Mononuclear cell (primary cell): ENCODE data around the gene BBX. TPM values are rescaled to one million over a fixed set of nuclear protein-coding genes. Genes with fewer than 3 reads are reported as not detected.

ENCODE experiments used
- H3K27me3 ChIP-seq: 2 replicates; pipeline ENCODE4 v1.6.0; 2011; ENCODE audit warnings: low read length, control low read depth; ENCODE audit not compliant: insufficient read depth
- H3K4me1 ChIP-seq: 2 replicates; pipeline ENCODE4 v1.5.1; 2011; ENCODE audit warnings: mild to moderate bottlenecking, low read length, control low read depth; ENCODE audit not compliant: insufficient read depth
- H3K4me3 ChIP-seq: 2 replicates; pipeline ENCODE4 v1.5.1; 2011; ENCODE audit warnings: mild to moderate bottlenecking, low read length, moderate library complexity
- H3K9me3 ChIP-seq: 2 replicates; pipeline ENCODE4 v1.5.1; 2011; ENCODE audit warnings: low read depth, mild to moderate bottlenecking, control low read depth, low read length
- total RNA-seq: library from RNA; depleted of rRNA; stranded (reverse); fragments of >200 nt; gene quantifications from one replicate; pipeline ENCODE4 v1.2.3, GENCODE V29; 2012

BBX gene
- total RNA-seq, 1 donor: 126 TPM

DNA sequence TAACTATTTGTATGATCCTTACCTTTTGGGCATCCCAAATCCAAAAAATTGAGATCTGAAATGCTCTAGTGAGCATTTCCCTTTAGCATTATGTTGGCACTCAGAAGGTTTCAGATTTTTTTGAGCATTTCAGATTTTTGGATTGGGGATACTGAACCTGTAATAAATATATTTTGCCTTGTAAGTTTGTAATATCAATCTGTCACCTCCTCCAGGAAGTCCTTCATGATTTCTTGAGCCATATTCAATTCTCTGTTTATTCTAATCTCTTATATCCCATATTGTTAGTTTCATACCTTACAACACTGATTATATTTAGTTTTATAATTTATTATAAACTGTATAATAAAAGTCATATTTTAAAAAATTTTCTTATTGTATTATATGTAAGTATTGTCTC lies 215.2 kb downstream of the BBX start:
- H3K4me3 ChIP-seq: no peak overlapping the region
- H3K9me3 ChIP-seq: no peaks in the 10 kb centered on the region
- no peaks in the 10 kb centered on the region for H3K27me3 ChIP-seq
- H3K4me1 ChIP-seq: no peaks in the 10 kb centered on the region

DNA sequence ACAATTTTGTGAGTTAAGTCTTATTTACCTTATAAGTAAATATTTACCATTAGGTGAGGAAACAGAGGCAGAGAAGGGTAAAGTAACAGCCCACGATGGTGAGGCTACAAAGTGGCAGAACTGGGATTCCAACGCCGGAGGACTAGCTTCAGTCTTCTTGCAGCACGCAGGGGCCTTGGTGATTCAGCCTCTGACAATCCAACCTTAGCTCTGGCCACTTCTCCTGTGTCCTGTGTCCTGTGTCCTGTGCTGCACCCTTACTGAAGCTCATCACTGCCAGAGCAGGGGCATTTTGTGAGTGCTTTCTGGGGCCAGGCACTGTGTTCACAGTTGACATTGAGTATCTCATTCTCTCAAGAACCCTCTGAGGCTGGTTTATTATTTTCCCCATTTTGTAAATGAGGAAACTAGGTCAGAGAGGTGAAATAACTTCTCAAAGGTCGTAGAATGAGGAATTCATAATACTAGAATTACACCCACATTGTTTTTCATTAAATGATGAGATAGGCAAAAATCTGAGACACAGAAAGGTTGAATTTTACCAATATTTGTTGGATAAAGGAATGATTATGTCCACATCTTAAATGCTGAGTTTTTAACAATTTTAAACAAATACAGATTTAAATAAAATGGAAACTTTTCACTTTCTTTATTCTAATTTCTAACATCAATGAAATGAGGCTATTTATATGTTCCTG lies 215.9 kb downstream of the BBX start:
- H3K4me3 ChIP-seq: no peak overlapping the region
- no peaks in the 10 kb centered on the region for H3K9me3 ChIP-seq
- no peaks in the 10 kb centered on the region for H3K4me1 ChIP-seq
- no peaks in the 10 kb centered on the region for H3K27me3 ChIP-seq

DNA sequence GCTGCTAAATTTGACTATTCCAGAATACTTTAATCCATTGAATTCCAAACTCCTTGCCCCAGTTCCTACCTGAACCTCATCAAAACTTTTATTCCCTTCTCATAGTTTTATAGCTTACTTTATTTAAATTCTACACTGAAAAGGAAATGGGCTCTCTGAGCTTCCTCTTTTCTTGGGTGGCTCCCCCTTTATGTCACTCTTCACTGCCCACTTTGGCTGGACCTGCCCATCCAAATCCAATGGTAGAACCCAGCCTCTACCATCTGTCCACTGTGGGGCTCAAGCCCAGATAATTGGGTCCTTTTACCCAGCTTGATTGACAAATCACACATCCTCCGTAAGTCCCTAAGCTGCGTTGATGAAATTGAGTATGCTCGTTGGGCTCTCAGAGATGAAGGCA lies 216.5 kb downstream of the BBX start:
- H3K4me3 ChIP-seq: no peak overlapping the region
- H3K9me3 ChIP-seq: no peaks in the 10 kb centered on the region
- H3K27me3 ChIP-seq: no peaks in the 10 kb centered on the region
- H3K4me1 ChIP-seq: no peaks in the 10 kb centered on the region

DNA sequence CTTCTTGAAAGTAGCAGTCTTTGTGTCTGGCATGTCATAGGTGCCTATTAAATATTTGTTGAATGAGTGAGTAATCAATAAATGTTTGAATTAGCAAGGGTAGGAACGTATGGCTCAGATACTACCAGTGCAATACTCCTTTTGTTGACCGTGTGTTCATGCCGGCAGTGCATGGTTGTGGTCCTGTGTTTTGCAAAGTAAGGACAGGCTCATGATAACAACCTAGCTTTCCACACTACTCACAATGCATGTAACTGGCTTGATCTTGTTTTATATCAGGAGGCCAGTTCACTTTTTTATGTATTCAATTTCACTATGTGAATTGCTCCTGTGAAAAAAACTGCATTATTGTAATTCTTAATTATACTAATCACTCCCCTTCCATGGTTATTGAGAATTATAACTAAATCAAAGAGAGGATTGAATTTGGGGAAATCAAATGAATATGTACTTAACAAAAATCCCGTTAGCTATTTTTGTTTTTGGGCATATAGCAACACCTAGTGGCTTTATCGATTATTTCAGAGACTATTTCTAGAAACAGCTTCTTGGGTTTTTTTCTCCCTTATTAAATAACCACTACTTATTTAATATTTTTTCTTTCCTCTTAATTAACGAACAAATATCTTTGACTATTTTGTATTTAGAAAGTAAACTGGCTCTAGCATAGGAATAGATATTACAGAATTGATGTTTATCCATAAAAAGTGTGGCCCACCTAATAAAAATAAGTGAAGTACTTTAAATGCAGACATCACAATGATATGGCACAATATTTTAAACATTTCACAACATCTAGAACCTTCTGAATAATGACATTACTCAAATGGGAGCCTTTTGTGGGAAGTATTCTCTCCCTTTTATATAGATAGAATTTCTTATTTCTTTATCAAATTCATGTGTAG lies 218.5 kb downstream of the BBX start:
- no peaks in the 10 kb centered on the region for H3K4me1 ChIP-seq
- no peak overlapping the region for H3K4me3 ChIP-seq

DNA sequence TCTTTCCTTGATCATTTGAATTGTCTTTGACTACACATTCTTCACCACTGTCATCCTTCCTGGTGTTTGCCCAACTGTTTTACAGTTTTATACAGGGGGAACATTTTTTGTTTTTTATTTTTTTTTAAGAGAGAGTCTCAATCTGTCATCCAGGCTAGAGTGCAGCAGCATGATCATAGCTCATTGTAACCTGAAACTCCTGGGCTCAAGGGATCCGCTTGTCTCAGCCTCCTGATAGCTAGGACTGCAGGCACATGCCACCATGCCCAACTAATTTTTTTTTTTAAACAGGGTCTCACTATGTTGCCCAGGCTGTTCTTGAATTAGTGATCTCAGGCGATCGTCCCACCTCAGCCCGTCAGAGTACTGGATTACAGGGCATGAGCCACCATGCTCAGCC lies 222.6 kb downstream of the BBX start:
- no peak overlapping the region for H3K4me3 ChIP-seq
- no peaks in the 10 kb centered on the region for H3K9me3 ChIP-seq
- H3K4me1 ChIP-seq: no peaks in the 10 kb centered on the region
- H3K27me3 ChIP-seq: no peaks in the 10 kb centered on the region

More for the DNA sequence above, 218.5 kb downstream of the BBX start:
- H3K27me3 ChIP-seq: no peaks in the 10 kb centered on the region
- no peaks in the 10 kb centered on the region for H3K9me3 ChIP-seq

DNA sequence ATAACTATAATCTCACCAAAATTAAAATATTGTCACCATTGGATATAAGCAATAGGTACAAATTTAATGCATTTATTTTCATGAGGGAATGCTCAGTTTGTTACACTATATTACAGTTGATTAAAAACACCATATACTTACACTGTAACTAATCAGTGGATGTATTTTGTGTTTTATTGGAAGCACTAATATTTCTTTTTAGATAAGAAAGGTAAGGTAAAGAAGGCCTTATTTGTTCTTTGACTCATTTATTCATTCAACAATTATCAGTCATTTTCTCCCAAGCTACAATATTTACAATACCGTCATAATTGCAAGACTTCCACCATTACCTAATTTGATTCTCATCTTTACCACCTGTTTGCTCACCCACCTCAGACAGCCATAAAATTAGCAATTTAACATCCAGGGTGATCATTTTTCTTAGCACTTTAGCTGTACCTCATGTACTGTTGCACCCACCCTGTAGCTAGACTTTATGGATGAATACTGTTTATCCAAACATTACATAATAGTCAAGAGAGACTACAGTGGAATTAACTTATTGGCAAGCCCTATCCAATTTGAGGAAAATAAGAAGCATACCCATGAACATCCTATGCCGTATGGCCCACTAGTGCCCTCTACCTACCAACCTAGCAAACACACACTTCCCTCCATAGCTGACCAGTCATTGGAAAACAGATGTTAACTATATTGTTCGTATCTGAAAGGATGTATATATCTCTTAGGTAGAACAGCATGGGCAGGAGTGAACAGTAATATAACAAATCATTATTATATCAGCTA lies 229.6 kb downstream of the BBX start:
- Histone ChIP-seq H3K4me3 (no peak overlapping the region), H3K9me3 (no peaks in the 10 kb centered on the region), H3K27me3 (no peaks in the 10 kb centered on the region), H3K4me1 (no peaks in the 10 kb centered on the region)

DNA sequence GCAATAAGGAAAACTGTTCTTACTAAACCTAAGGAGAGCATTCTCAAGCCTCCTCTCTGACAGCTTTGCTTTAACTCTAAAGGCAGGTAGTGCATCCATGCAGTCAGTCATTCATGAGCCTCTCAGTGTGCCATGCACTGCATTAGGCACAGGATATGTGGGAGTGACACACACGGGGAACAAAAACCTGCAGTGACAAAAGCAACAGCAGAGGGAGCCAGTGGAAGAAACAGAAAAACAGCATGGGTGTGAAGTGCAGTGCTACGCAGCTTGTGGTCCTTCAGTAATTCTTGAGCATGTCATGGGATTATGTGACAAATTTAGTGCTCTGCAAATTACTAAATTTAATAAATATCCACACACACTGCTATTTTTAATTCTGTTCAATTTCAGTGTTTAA lies 230.7 kb downstream of the BBX start:
- no peak overlapping the region for H3K4me3 ChIP-seq
- H3K4me1 ChIP-seq: no peaks in the 10 kb centered on the region
- H3K27me3 ChIP-seq: no peaks in the 10 kb centered on the region
- H3K9me3 ChIP-seq: no peaks in the 10 kb centered on the region

DNA sequence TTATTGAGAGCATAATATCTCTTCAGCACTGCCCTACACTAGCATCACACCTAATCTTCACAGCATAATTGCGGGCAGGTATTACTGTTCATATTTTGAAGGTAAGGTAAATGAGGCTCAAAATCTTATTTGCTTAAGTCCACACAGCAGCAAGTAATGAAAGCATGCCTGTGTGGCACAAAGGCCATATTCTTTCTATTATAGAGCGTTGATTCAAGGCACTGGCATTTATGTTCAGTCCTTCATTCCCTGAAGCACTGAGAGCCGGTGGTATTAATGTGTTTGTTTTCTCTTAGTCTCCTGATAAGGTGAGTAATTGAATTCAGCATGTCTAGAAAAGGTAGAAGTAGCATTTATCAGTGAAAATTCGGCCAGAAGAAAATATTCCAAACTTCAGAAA lies 231.2 kb downstream of the BBX start:
- Histone ChIP-seq H3K4me1 (no peaks in the 10 kb centered on the region), H3K4me3 (no peak overlapping the region), H3K9me3 (no peaks in the 10 kb centered on the region), H3K27me3 (no peaks in the 10 kb centered on the region)

DNA sequence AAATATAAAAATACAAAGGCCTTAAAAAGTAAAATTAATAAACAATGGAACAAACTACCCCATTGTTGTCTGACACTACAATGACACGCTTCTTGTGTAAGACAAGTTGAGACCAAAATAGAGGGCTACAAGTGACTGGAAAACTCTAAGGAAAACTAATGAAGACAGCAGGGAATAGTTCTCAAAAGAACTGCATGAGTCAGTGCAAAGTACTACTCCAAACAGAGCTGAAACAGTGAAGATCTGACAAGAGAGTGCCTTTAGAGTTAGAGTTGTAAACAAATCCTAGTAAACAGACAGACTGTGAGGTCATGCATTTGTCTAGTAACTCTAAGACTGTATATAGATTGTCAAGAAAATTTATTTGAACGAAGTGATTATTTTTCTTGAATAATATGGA lies 233.9 kb downstream of the BBX start:
- Histone ChIP-seq H3K4me1 (no peaks in the 10 kb centered on the region), H3K9me3 (no peaks in the 10 kb centered on the region), H3K27me3 (no peaks in the 10 kb centered on the region), H3K4me3 (no peak overlapping the region)

DNA sequence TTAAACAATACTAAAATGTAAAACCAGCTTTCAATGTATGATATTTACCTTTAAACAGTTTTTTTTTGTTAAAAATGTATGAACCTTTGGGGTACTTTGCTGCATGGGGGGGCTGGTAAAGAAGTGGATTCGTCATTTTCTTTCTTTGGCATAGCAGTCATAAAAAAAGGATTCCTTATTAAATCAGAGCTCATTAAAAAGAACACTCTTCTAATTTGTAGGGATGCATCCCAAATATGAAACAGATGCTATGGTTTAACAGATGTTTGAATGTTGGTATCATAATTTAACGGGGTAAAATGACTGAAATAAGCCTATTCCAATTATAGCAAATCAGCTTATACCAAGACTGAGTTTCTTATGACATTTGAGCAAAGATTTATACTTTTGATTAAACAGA lies 234.4 kb downstream of the BBX start:
- Histone ChIP-seq H3K9me3 (no peaks in the 10 kb centered on the region), H3K4me1 (no peaks in the 10 kb centered on the region), H3K4me3 (no peak overlapping the region), H3K27me3 (no peaks in the 10 kb centered on the region)

DNA sequence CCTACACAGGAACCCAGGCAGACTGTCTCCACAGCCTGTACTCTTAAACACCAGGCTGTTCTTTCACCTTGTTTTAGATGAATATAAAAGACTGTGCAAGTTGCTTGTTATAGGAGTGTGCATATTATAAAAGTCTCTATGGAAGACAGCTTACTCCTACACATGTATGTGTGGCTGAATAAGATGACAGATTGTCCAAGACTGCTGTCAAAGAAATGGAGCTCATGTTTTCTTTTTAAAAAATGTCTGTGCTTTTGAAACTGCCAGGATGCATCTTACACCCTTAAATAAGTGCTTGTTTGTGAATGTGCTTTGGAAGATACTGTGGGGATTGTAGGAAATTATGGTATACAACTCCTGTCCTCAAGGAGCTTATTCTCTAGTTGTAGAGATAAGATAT lies 237.4 kb downstream of the BBX start:
- Histone ChIP-seq H3K4me1 (no peaks in the 10 kb centered on the region), H3K4me3 (no peak overlapping the region), H3K27me3 (no peaks in the 10 kb centered on the region), H3K9me3 (no peaks in the 10 kb centered on the region)

DNA sequence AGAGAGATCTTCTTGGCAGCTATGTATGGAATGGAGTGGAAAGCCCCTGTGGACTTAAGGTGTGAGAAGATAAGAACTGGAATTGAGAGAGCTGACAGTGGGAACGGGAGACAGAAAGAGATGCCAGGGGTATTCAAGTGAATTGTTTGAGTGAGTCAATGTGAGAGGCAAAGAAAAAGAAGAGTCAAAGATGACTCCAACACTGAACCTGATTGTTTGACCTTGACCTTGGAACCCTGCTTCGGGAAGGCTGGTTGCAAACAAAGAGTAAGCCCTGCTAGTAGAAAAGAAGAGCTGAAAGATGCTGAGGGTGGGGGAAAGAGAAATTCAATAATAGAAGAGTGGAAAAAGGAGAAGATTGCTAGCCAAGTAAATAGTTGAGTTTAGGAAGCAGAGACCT lies 238.6 kb downstream of the BBX start:
- Histone ChIP-seq H3K4me1 (no peaks in the 10 kb centered on the region), H3K4me3 (no peak overlapping the region), H3K27me3 (no peaks in the 10 kb centered on the region), H3K9me3 (no peaks in the 10 kb centered on the region)

DNA sequence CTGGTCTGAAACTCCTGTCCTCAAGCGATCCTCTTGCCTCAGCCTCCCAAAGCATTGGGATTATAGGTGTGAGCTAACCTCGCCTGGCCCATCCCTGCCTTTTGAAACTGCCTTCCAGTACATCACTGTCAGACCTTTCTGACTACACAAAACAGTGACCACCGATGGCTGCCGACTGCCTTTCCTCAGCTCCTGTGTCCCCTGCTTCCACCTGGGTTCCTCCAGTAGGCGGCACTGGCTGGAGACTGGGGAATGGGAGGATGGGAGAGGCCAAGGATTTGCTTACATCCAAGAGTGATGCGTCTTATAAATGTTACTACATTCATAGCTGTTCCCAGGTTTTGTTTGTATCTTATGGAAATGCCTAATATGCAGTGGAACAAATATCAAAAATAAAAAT lies 242.8 kb downstream of the BBX start:
- Histone ChIP-seq H3K9me3 (no peaks in the 10 kb centered on the region), H3K4me1 (no peaks in the 10 kb centered on the region), H3K27me3 (no peaks in the 10 kb centered on the region), H3K4me3 (no peak overlapping the region)

DNA sequence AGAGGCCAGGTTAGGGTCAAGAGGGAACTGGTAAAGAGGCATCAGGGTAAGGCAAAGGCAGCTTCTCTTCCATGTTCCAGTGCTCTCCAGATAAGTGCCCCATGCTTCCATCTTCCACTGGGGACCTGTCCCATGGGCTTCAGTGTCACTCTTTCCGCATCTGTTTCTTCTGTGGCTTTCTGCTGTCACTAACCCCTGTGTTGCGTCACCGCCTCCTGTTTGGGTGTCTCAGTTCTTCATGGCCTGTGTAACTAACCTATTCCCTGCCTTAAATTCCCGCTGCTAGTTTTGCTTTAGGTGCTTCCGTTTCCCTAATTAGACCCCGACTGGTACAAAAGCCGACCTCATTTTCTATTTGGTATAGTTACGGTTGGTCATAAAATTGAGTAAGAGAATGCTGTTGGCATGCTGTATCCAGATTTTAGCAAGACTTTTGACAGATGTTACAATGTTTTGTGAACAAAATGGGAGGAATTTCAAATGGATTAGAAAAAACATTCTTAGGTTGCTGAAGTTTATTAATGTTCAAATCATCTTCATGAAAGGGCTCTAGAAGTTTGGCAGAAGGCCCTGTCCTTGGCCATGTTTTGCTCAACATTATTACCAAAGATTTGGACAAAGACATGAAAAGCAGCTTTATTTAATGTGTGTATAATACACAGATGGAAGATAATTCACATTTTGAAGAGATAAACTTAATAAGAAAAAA lies 245.3 kb downstream of the BBX start:
- no peaks in the 10 kb centered on the region for H3K9me3 ChIP-seq
- no peaks in the 10 kb centered on the region for H3K27me3 ChIP-seq
- no peak overlapping the region for H3K4me3 ChIP-seq
- no peaks in the 10 kb centered on the region for H3K4me1 ChIP-seq

DNA sequence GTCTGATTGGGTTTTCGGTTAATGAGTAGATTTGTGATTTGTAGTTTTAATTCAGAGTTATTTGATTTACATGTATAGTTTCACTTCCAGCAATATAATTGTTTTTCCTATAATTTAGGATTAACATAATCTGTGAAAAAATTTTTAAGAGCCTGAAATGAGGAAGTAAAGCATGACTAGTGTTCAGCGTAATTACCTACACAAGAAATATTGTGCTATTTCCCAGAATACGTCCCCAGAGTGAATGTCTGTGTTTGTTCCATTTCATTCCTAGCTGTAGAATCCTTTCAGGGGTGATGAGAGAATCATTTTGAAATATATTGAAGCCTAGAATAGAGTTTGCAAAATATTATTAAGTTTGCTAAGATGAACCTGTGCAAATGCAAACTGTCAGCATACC lies 247.1 kb downstream of the BBX start:
- no peaks in the 10 kb centered on the region for H3K9me3 ChIP-seq
- no peaks in the 10 kb centered on the region for H3K4me1 ChIP-seq
- H3K27me3 ChIP-seq: no peaks in the 10 kb centered on the region
- no peak overlapping the region for H3K4me3 ChIP-seq
